ENCODE measurements around the gene AMHR2.

AMHR2 gene

GRCh38 chr12:53466640-53467039, 43.0 kb downstream of the AMHR2 start:
- H3K27me3 ChIP-seq (ENCODE audit: insufficient read depth, insufficient read length): no peaks in the 10 kb centered on the region
- H3K9ac ChIP-seq (ENCODE audit: insufficient read length, low read depth): no peak overlapping the region
- no peak for DNase-seq (ENCODE audit: low read depth, low spot score)
- H3K9me3 ChIP-seq (ENCODE audit: insufficient read depth, low read length): no peaks in the 10 kb centered on the region
- TF ChIP-seq YY1 (IDR thresholded peaks at IDR 0.05; ENCODE audit: insufficient read depth, insufficient read length) (no peak), SUZ12 (IDR thresholded peaks at IDR 0.05; ENCODE audit: extremely low read depth, insufficient read depth, insufficient read length) (no peak), ZNF274 (IDR thresholded peaks at IDR 0.05; ENCODE audit: low read depth, low read length) (no peak)
- peaks cover 7% of the 10 kb centered on the region for H3K4me1 ChIP-seq (ENCODE audit: insufficient read depth, insufficient read length)
- H3K4me3 ChIP-seq (ENCODE audit: insufficient read length, low read depth): no peak overlapping the region
- H3K36me3 ChIP-seq (ENCODE audit: insufficient read depth, insufficient read length, low read length): peaks cover 97% of the 10 kb centered on the region

- Histone ChIP-seq H3K9ac (ENCODE audit: insufficient read length, low read depth) (no peak overlapping the region), H3K4me1 (ENCODE audit: insufficient read depth, insufficient read length) (peaks cover 7% of the 10 kb centered on the region)
Measured at GRCh38 chr12:53467082-53467481, 43.4 kb downstream of the AMHR2 start.

GRCh38 chr12:53467880-53468279, 44.2 kb downstream of the AMHR2 start:
- H3K36me3 ChIP-seq (ENCODE audit: insufficient read depth, insufficient read length, low read length): peaks cover 96% of the 10 kb centered on the region
- H3K4me3 ChIP-seq (ENCODE audit: insufficient read length, low read depth): no peak overlapping the region
- no peaks in the 10 kb centered on the region for H3K9me3 ChIP-seq (ENCODE audit: insufficient read depth, low read length)
- H3K27me3 ChIP-seq (ENCODE audit: insufficient read depth, insufficient read length): no peaks in the 10 kb centered on the region
- H3K9ac ChIP-seq (ENCODE audit: insufficient read length, low read depth): no peak overlapping the region
- TF ChIP-seq YY1 (IDR thresholded peaks at IDR 0.05; ENCODE audit: insufficient read depth, insufficient read length) (no peak), SUZ12 (IDR thresholded peaks at IDR 0.05; ENCODE audit: extremely low read depth, insufficient read depth, insufficient read length) (no peak), ZNF274 (IDR thresholded peaks at IDR 0.05; ENCODE audit: low read depth, low read length) (no peak)
- peaks cover 9% of the 10 kb centered on the region for H3K4me1 ChIP-seq (ENCODE audit: insufficient read depth, insufficient read length)
- DNase-seq (ENCODE audit: low read depth, low spot score): no peak

More at GRCh38 chr12:53467082-53467481, 43.4 kb downstream of the AMHR2 start:
- Histone ChIP-seq H3K36me3 (ENCODE audit: insufficient read depth, insufficient read length, low read length) (peaks cover 97% of the 10 kb centered on the region), H3K27me3 (ENCODE audit: insufficient read depth, insufficient read length) (no peaks in the 10 kb centered on the region), H3K4me3 (ENCODE audit: insufficient read length, low read depth) (no peak overlapping the region), H3K9me3 (ENCODE audit: insufficient read depth, low read length) (no peaks in the 10 kb centered on the region)
- no peak for DNase-seq (ENCODE audit: low read depth, low spot score)
- TF ChIP-seq YY1 (IDR thresholded peaks at IDR 0.05; ENCODE audit: insufficient read depth, insufficient read length) (no peak), SUZ12 (IDR thresholded peaks at IDR 0.05; ENCODE audit: extremely low read depth, insufficient read depth, insufficient read length) (no peak), ZNF274 (IDR thresholded peaks at IDR 0.05; ENCODE audit: low read depth, low read length) (no peak)

- Histone ChIP-seq H3K9ac (ENCODE audit: insufficient read length, low read depth) (no peak overlapping the region), H3K4me3 (ENCODE audit: insufficient read length, low read depth) (no peak overlapping the region), H3K9me3 (ENCODE audit: insufficient read depth, low read length) (no peaks in the 10 kb centered on the region), H3K4me1 (ENCODE audit: insufficient read depth, insufficient read length) (peaks cover 9% of the 10 kb centered on the region), H3K36me3 (ENCODE audit: insufficient read depth, insufficient read length, low read length) (peaks cover 94% of the 10 kb centered on the region), H3K27me3 (ENCODE audit: insufficient read depth, insufficient read length) (no peaks in the 10 kb centered on the region)
- no peak for DNase-seq (ENCODE audit: low read depth, low spot score)
- TF ChIP-seq ZNF274 (IDR thresholded peaks at IDR 0.05; ENCODE audit: low read depth, low read length): no peak
- TF ChIP-seq SUZ12 (IDR thresholded peaks at IDR 0.05; ENCODE audit: extremely low read depth, insufficient read depth, insufficient read length): no peak
- no peak for TF ChIP-seq YY1 (IDR thresholded peaks at IDR 0.05; ENCODE audit: insufficient read depth, insufficient read length)
Measured at GRCh38 chr12:53468282-53468681, 44.6 kb downstream of the AMHR2 start.

GRCh38 chr12:53472056-53472582, 48.5 kb downstream of the AMHR2 start:
- TF ChIP-seq ZNF274 (IDR thresholded peaks at IDR 0.05; ENCODE audit: low read depth, low read length) (no peak), YY1 (IDR thresholded peaks at IDR 0.05; ENCODE audit: insufficient read depth, insufficient read length) (no peak), SUZ12 (IDR thresholded peaks at IDR 0.05; ENCODE audit: extremely low read depth, insufficient read depth, insufficient read length) (no peak)
- H3K4me3 ChIP-seq (ENCODE audit: insufficient read length, low read depth): no peak overlapping the region
- peaks cover 4% of the 10 kb centered on the region for H3K4me1 ChIP-seq (ENCODE audit: insufficient read depth, insufficient read length)
- no peak for DNase-seq (ENCODE audit: low read depth, low spot score)
- H3K9me3 ChIP-seq (ENCODE audit: insufficient read depth, low read length): no peaks in the 10 kb centered on the region
- H3K9ac ChIP-seq (ENCODE audit: insufficient read length, low read depth): no peak overlapping the region
- peaks cover 95% of the 10 kb centered on the region for H3K36me3 ChIP-seq (ENCODE audit: insufficient read depth, insufficient read length, low read length)
- no peaks in the 10 kb centered on the region for H3K27me3 ChIP-seq (ENCODE audit: insufficient read depth, insufficient read length)

GRCh38 chr12:53474077-53474476, 50.4 kb downstream of the AMHR2 start:
- Histone ChIP-seq H3K36me3 (ENCODE audit: insufficient read depth, insufficient read length, low read length) (peaks cover 93% of the 10 kb centered on the region), H3K4me1 (ENCODE audit: insufficient read depth, insufficient read length) (peaks cover 4% of the 10 kb centered on the region), H3K9ac (ENCODE audit: insufficient read length, low read depth) (no peak overlapping the region), H3K9me3 (ENCODE audit: insufficient read depth, low read length) (no peaks in the 10 kb centered on the region), H3K4me3 (ENCODE audit: insufficient read length, low read depth) (no peak overlapping the region), H3K27me3 (ENCODE audit: insufficient read depth, insufficient read length) (no peaks in the 10 kb centered on the region)
- TF ChIP-seq SUZ12 (IDR thresholded peaks at IDR 0.05; ENCODE audit: extremely low read depth, insufficient read depth, insufficient read length): no peak
- no peak for TF ChIP-seq ZNF274 (IDR thresholded peaks at IDR 0.05; ENCODE audit: low read depth, low read length)
- no peak for TF ChIP-seq YY1 (IDR thresholded peaks at IDR 0.05; ENCODE audit: insufficient read depth, insufficient read length)
- DNase-seq (ENCODE audit: low read depth, low spot score): no peak

GRCh38 chr12:53474819-53475218, 51.2 kb downstream of the AMHR2 start:
- TF ChIP-seq SUZ12 (IDR thresholded peaks at IDR 0.05; ENCODE audit: extremely low read depth, insufficient read depth, insufficient read length) (no peak), YY1 (IDR thresholded peaks at IDR 0.05; ENCODE audit: insufficient read depth, insufficient read length) (no peak), ZNF274 (IDR thresholded peaks at IDR 0.05; ENCODE audit: low read depth, low read length) (no peak)
- H3K36me3 ChIP-seq (ENCODE audit: insufficient read depth, insufficient read length, low read length): peaks cover 93% of the 10 kb centered on the region
- no peaks in the 10 kb centered on the region for H3K27me3 ChIP-seq (ENCODE audit: insufficient read depth, insufficient read length)
- H3K9me3 ChIP-seq (ENCODE audit: insufficient read depth, low read length): no peaks in the 10 kb centered on the region
- peaks cover 4% of the 10 kb centered on the region for H3K4me1 ChIP-seq (ENCODE audit: insufficient read depth, insufficient read length)
- no peak overlapping the region for H3K4me3 ChIP-seq (ENCODE audit: insufficient read length, low read depth)
- DNase-seq (ENCODE audit: low read depth, low spot score): no peak
- H3K9ac ChIP-seq (ENCODE audit: insufficient read length, low read depth): no peak overlapping the region
